HCT116 (cell line): Measurements from ENCODE around the gene UBTD1.

Source experiments
- MAX ChIP-seq: IDR thresholded peaks from 2 replicates; pipeline ENCODE4 v1.6.1; 2012
- ZFX ChIP-seq: fragments of 450-650 bp; IDR thresholded peaks from 2 replicates; pipeline ENCODE4 v1.6.1; 2017

GRCh38 chr10:97570146-97570788 lies 71.5 kb downstream of the UBTD1 start:
- TF ChIP-seq MAX: no peak
- no peak for TF ChIP-seq ZFX
